Activated naive CD8-positive, alpha-beta T cell treated with anti-CD3 and anti-CD28 coated beads, Interleukin-2, amount 50 U/mL, for 24 hours (primary cell): ENCODE data around the gene HIPK2.

Experiments used
- ATAC-seq: fragments of 150-1000 bp; cut with Tn5 transposase; one replicate; pipeline ENCODE4 v1.10.0; 2021
- DNase-seq: peaks from one replicate; pipeline ENCODE4 v3.0.0; 2021
- H3K27ac Mint-ChIP-seq: one replicate; pipeline ENCODE4 v1.8.0; 2021; ENCODE audit warnings: mild to moderate bottlenecking, mixed read lengths
- H3K27me3 Mint-ChIP-seq: one replicate; pipeline ENCODE4 v1.8.0; 2021; ENCODE audit warnings: mixed read lengths
- H3K36me3 Mint-ChIP-seq: one replicate; pipeline ENCODE4 v1.8.0; 2021; ENCODE audit warnings: low read depth, mixed read lengths
- H3K4me1 Mint-ChIP-seq: one replicate; pipeline ENCODE4 v1.8.0; 2021; ENCODE audit warnings: mixed read lengths
- H3K4me3 Mint-ChIP-seq: one replicate; pipeline ENCODE4 v1.8.0; 2021; ENCODE audit warnings: mild to moderate bottlenecking, moderate library complexity, mixed read lengths
- H3K9me3 Mint-ChIP-seq: one replicate; pipeline ENCODE4 v1.8.0; 2021; ENCODE audit warnings: mixed read lengths

Gene HIPK2

DNA sequence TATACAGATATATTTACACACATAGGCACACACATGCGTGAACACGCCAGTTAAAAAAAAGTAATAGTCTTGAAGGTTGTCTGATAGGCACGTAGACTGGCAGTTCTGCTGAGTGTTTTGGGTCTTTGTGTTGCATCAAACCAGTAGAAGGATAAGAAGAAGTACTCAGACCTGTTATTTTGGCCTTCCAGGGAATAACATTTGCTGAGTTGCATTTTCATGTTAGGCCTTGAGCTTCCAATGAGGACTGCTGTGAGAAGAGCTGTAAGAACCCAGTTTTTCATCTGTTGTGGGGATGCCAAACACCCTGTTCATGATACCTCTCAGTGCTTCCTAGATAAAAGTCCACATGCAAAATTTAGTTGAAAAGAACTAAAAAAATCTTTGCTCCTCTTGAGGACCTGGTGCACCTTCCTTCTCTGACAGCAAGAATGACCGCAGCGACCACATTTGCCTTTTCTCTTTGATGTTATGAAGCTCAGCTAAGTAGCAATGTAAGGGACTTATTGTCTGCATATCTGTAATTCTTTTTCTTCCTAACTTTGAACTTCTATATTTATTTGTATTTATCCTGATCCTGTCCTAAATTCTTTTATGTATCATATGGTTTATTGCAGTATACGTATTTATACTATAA is 27.2 kb downstream of the HIPK2 start:
- Mint-ChIP-seq H3K9me3 (no peaks in the 10 kb centered on the region), H3K27ac (no peak overlapping the region), H3K4me3 (no peak overlapping the region), H3K27me3 (no peaks in the 10 kb centered on the region), H3K36me3 (peaks cover 3% of the 10 kb centered on the region), H3K4me1 (peaks cover 65% of the 10 kb centered on the region)
- ATAC-seq (no peak), DNase-seq (no peak)

DNA sequence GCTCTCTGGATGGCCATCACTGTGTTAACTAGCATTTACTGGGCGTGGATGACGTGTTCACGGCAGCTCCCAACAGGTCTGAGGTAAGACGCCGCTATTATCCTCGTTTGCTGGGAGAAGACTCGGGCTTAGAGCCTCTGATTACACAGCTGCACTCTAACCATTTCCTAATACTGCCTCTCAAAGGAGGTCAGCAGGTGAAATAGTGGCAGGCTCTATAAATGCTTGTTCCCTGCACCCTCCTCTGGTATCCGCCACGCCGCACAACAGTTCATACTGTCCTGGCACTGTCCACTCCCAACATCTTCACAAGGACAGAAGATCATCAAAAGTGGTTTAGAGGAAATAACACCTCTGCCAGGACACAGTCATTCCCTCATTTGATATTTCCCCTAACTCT is 28.3 kb downstream of the HIPK2 start:
- DNase-seq (no peak), ATAC-seq (no peak)
- no peaks in the 10 kb centered on the region for H3K9me3 Mint-ChIP-seq
- no peak overlapping the region for H3K4me3 Mint-ChIP-seq
- peaks cover 58% of the 10 kb centered on the region for H3K4me1 Mint-ChIP-seq
- no peaks in the 10 kb centered on the region for H3K27me3 Mint-ChIP-seq
- peak overlapping the region; percentile 27 for H3K27ac Mint-ChIP-seq
- H3K36me3 Mint-ChIP-seq: no peaks in the 10 kb centered on the region

DNA sequence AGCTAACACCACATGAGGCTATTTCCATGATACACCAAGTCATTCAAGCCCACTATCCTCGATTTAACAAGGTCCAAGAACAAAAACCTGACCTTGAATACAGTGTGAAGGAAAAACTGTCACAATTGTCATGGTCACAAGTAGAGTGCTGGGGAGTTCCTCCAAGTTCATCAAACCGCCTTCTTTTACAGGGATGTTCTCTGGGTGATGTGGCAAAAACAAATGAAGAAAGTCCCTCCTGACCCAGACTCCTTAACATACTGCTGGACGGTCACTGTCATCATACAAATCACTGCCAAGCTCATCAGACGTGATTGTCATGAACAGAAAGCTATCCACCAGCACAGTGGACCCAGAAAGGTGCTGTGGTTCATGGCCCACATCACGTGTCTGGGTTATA is 28.9 kb downstream of the HIPK2 start:
- Mint-ChIP-seq H3K9me3 (no peaks in the 10 kb centered on the region), H3K27me3 (no peaks in the 10 kb centered on the region), H3K36me3 (peaks cover 2% of the 10 kb centered on the region), H3K4me1 (peaks cover 58% of the 10 kb centered on the region), H3K4me3 (no peak overlapping the region), H3K27ac (peak overlapping the region; percentile 89)
- DNase-seq (no peak), ATAC-seq (no peak)

DNA sequence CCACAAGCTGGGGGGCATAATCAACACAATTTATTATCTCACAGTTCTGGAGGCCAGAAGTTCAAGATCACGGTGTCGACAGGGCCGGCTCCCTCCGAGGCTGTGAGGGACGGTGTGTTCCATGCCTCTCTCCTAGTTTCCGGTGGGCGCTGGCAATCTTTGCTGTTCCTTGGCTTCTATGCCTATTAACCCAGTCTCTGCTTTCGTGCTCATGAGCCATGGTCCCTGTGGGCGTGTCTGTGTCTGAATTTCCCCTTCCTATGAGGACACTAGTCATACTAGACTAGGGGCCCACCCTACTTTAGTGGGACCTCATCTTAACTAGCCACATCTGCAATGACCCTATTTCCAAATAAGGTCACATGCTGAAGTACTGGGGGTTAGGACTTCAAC is 29.4 kb downstream of the HIPK2 start:
- DNase-seq (no peak), ATAC-seq (peak; percentile 78)
- Mint-ChIP-seq H3K9me3 (no peaks in the 10 kb centered on the region), H3K27ac (peak overlapping the region; percentile 89), H3K36me3 (peaks cover 2% of the 10 kb centered on the region), H3K4me3 (no peak overlapping the region), H3K27me3 (no peaks in the 10 kb centered on the region), H3K4me1 (peaks cover 61% of the 10 kb centered on the region)

DNA sequence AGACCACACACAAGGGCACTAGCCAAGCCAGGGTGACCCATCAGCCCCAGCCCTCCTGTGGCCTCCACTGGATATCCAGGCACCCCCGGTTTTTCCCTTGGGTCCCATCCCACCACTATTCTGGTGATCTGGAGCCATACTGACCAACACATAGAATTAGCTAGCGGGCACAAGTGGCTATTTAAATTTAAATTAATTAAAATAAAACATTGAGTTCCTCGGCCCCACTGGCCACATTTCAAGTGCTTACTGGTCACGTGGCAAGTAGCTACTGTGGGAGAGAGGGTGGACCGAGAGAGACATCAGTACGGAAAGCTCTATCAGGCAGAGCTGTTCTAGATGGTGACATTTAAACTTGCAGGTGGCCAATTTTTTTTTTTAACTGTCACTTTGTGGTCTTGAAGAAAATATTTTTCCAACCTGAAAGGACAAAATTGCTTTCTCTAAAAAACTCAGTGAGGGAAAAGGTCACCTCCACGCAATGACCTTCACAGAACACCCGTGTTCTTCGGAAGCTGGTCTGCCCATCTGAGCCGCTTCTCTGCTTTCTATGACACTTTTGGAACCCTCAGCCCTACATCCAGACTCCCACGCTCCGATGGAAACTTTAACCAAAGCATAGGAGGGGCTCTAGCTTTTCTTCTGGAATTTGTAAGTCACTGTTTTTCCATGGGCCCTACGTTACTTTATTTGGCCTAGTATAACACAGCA is 30.0 kb downstream of the HIPK2 start:
- ATAC-seq (peak; percentile 56), DNase-seq (no peak)
- Mint-ChIP-seq H3K27me3 (no peaks in the 10 kb centered on the region), H3K9me3 (no peaks in the 10 kb centered on the region), H3K27ac (peak overlapping the region; percentile 89), H3K4me1 (peaks cover 56% of the 10 kb centered on the region), H3K36me3 (peaks cover 2% of the 10 kb centered on the region), H3K4me3 (no peak overlapping the region)

DNA sequence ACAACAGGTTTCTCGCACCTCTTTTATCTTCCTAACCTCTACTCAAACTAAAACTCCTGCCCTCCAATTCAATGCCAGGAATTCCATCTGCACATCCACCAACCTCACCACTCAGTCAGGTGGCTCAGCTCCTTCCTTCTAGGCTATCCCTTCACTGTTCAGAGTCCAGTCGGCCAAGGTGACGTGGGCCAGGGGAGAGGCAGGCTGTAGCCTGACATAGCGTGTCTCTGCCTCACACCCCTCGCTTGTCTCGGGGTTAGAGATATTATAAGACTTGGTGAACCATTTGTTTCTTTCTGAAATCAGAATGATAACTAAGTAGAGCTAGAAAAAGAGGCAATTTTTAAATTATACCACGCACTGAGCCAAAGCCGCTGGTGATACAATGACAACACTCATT is 31.1 kb downstream of the HIPK2 start:
- no peaks in the 10 kb centered on the region for H3K9me3 Mint-ChIP-seq
- no peaks in the 10 kb centered on the region for H3K27me3 Mint-ChIP-seq
- H3K4me1 Mint-ChIP-seq: peaks cover 50% of the 10 kb centered on the region
- H3K4me3 Mint-ChIP-seq: no peak overlapping the region
- H3K27ac Mint-ChIP-seq: no peak overlapping the region
- no peak for ATAC-seq
- H3K36me3 Mint-ChIP-seq: peaks cover 2% of the 10 kb centered on the region
- DNase-seq: no peak

DNA sequence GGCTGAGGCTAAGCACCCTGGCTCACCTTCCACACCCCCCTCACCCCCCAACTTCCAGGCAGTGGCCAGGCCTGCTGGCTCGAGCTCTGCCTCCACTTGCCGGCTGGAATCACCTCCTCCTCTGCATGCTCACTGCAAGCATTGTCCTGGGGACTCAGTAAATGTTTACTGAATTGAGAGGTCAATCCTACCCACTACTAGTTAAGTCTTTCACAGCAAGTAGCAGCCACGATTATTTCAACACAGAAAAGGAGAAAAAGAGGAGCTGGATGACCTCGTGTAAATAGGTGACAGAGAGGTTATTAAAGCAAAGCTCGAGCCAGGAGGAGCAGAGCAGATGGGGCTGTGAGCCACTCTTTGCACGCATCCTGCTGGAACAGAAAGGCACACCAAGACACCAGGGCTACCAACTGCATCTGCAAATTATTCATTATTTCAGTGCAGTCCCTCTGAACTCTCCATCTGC is 32.1 kb downstream of the HIPK2 start:
- Mint-ChIP-seq H3K27ac (no peak overlapping the region), H3K4me1 (peaks cover 44% of the 10 kb centered on the region), H3K36me3 (peaks cover 2% of the 10 kb centered on the region), H3K4me3 (no peak overlapping the region), H3K27me3 (no peaks in the 10 kb centered on the region), H3K9me3 (no peaks in the 10 kb centered on the region)
- DNase-seq (no peak), ATAC-seq (no peak)

DNA sequence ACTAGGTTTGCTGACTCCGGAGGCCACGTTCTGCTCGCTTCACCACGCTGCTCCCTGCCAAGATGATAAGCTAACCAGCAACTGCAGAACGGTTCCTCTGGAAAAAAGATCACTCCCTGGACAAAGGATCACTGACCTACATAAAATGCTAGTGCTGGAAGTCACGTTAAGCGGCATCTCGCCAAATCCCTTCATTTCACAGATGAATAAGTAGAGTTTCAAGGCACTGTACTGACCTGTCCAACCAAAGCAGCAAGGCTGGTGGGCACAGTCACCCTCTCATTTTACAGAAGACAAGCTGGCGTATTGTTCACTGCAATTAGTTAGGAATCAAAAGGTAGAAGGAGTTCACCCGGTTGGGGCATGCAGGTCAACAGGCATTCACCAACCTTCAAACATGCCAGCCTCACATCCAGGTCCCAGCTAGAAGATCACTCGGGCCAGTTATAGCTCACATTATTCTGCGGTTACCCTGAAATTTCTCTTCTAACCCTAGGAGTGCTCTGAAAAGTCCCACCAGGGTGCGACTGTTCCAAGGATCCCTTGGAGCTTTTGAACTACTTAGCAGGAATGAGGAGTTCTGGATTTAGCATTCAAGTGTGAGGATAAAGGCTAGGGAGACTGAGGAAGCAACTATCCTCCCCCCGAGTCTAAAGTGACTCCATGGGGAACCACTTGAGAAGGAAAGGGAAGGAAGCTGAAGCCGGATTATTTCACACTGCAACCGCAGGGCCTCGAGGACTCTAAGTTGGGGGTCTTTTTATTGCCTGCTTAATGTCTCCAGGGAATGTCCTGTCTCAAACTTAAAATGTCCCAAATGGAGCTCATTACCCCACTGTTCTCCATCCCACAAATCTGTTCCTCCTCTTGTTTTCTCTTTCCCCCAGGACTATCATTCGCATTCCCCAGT is 32.8 kb downstream of the HIPK2 start:
- DNase-seq (no peak), ATAC-seq (no peak)
- Mint-ChIP-seq H3K27ac (no peak overlapping the region), H3K4me3 (no peak overlapping the region), H3K9me3 (no peaks in the 10 kb centered on the region), H3K4me1 (peaks cover 37% of the 10 kb centered on the region), H3K36me3 (peaks cover 2% of the 10 kb centered on the region), H3K27me3 (no peaks in the 10 kb centered on the region)

DNA sequence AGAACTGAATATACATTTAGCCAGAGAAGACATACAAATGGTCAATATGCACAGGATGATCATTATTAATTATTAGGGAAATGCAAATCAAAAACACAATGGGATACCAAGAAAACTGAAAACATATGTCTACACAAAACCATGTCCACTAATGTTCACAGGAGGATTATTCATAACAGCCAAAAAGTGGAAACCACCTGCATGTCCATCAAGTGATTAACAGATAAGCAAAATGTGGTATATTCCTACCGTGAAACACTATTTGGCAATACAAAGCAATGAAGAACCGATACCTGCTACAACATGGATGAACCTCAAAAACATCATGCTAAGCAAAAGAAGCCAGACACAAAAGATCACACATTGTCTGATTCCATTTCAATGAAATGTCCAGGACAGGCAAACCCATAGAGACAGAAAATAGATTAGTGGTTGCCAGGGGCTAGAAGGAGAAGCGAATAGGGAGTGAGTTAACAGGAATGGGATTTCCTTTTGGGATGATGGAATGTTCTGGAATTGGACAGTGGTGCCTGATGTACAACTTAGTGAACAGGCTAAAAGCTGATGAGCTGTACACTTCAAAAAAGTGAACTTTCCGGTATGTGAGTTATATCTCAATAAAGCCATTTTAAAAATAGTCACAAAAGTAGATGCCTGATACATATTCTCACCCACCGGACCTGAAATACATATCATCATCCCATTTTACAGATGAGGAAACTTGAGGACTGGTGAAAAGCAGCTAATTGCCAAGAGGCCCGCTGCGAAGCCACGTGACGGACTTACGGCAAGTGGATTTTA is 33.6 kb downstream of the HIPK2 start:
- Mint-ChIP-seq H3K36me3 (peaks cover 2% of the 10 kb centered on the region), H3K4me3 (no peak overlapping the region), H3K27ac (no peak overlapping the region), H3K9me3 (no peaks in the 10 kb centered on the region), H3K27me3 (no peaks in the 10 kb centered on the region), H3K4me1 (peaks cover 31% of the 10 kb centered on the region)
- ATAC-seq (no peak), DNase-seq (no peak)

DNA sequence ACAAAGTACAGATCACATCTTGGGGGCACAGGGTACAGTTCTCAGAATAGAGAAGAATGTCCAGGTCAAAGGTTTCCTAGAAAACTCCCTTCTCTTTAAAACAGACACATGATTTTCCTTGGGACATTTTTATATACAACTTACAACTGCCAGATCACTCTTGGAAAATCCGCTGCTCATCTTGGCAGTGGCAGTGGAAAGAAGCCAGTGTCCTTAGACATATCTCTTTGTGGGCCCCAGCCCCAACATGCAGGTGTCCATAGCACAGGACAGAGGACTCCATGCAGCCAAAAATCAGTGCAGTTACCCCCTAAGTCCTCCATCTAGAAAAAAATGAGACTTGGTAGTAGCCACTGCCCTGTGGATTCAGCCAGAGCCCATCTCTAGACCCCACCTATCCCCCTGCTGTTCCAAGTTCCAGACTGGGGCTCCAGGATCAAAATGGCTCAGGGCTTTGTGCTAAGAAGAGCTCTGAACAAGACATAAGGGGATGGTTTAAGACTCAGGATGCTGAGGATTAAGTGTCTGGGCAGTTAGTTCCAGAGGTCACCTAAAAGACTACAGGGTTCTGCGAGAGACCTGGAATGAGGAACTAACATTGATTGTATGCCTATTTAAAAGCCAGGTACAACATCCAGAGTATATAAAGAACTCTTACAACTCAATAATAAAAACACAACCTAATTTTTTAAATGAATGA is 34.4 kb downstream of the HIPK2 start:
- peaks cover 31% of the 10 kb centered on the region for H3K4me1 Mint-ChIP-seq
- ATAC-seq: no peak
- no peak overlapping the region for H3K4me3 Mint-ChIP-seq
- peaks cover 2% of the 10 kb centered on the region for H3K36me3 Mint-ChIP-seq
- no peak for DNase-seq
- H3K9me3 Mint-ChIP-seq: no peaks in the 10 kb centered on the region
- H3K27ac Mint-ChIP-seq: no peak overlapping the region
- no peaks in the 10 kb centered on the region for H3K27me3 Mint-ChIP-seq

DNA sequence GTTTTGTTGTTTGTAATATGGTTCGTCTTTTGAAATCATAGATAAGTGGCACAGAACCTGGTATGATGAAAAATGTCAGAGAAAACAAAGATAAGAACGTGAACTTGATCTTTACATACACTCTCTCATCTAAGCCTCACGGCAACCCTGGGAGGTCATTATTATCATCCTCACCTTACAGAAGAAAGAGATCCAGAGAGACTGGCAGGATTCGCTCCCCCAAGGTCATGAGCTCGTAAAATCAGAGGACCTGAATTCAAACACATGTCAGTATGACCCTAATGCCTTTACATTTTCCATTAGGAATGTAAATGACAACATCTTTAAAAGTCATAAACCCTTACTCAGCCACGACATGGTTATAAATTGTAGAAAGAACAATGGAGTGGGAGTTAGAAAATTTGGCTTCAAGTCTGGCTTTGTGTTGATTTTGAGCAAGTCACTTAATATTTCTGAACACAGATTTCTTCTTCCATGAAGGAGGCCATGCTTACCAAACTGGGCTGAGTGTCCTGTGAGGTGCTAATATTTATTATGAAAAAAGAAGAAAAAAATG is 35.9 kb downstream of the HIPK2 start:
- peaks cover 2% of the 10 kb centered on the region for H3K36me3 Mint-ChIP-seq
- DNase-seq (no peak), ATAC-seq (no peak)
- no peaks in the 10 kb centered on the region for H3K27me3 Mint-ChIP-seq
- peaks cover 31% of the 10 kb centered on the region for H3K4me1 Mint-ChIP-seq
- H3K9me3 Mint-ChIP-seq: no peaks in the 10 kb centered on the region
- H3K27ac Mint-ChIP-seq: no peak overlapping the region
- H3K4me3 Mint-ChIP-seq: no peak overlapping the region

DNA sequence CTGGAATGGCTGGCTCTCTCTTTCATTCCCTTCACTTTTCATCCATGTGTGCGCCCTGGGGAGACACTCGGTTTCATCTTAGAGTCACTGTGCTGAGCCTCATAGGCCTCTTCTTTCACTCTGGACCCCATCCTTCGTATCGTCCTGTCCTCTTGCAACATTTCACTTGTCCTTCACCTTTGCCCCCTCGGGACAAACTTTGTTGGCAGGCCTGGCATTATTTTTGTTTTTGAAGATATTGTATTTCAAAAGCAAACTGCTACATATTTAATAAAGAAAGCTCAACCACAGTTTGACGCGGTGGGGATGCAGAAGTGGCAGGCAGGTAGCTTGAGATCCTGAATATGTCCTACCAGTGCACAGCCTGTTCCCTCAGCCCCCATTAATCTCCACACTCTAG is 36.6 kb downstream of the HIPK2 start:
- no peaks in the 10 kb centered on the region for H3K9me3 Mint-ChIP-seq
- no peaks in the 10 kb centered on the region for H3K27me3 Mint-ChIP-seq
- DNase-seq: no peak
- H3K4me1 Mint-ChIP-seq: peaks cover 37% of the 10 kb centered on the region
- H3K27ac Mint-ChIP-seq: no peak overlapping the region
- H3K36me3 Mint-ChIP-seq: peaks cover 2% of the 10 kb centered on the region
- no peak overlapping the region for H3K4me3 Mint-ChIP-seq
- ATAC-seq: no peak

DNA sequence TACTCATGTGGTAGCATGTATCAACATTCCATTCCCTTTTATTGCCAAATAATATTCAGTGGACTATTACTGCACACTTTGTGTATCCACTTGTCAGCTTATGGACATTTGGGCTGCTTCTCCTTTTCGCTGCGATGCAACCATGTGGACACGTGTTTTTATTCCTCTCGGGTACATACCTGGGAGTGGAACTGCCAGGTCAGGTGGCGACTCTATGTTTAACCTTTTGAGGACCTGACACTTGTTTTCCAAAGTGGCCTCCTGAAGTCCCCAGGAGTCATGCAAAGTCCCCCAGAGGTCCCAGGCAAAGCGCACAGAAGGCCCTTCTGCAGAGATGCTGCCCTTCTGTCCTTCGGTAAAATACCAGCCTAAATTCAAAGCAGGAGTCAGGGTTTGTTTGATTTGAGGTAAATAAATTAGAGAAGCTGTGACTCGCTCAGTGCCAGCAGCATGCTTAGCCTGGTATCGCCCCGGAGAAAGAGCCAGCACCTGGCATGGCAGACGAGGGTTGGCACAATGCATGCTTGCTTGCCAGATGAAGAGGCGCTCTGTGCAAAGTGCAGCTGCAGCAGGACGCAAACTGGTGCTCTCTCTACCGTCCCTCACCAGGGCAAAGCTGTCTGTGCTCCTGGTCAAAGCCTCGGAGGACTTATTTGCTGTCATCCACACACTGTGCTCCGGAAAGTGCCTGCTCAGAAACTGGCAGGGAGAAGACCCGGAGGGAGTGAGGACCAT is 37.8 kb downstream of the HIPK2 start:
- no peak for ATAC-seq
- DNase-seq: no peak
- Mint-ChIP-seq H3K9me3 (no peaks in the 10 kb centered on the region), H3K27me3 (no peaks in the 10 kb centered on the region), H3K36me3 (peaks cover 2% of the 10 kb centered on the region), H3K27ac (no peak overlapping the region), H3K4me1 (peaks cover 43% of the 10 kb centered on the region), H3K4me3 (no peak overlapping the region)
